Activated CD8-positive, alpha-beta memory T cell treated with anti-CD3 and anti-CD28 coated beads, Interleukin-2, amount 50 U/mL, for 48 hours (primary cell): ENCODE data around the gene POLD4.

Experiments
- DNase-seq: peaks from one replicate; pipeline ENCODE4 v3.0.0-alpha.2; 2020

The POLD4 gene

GRCh38 chr11:67314218-67314617, 39.1 kb downstream of the POLD4 start:
- no peak for DNase-seq

GRCh38 chr11:67313125-67313890, 40.0 kb downstream of the POLD4 start:
- no peak for DNase-seq

- DNase-seq, result no peak
Observed at GRCh38 chr11:67312187-67313021, 40.9 kb downstream of the POLD4 start.

GRCh38 chr11:67311556-67312082, 41.7 kb downstream of the POLD4 start:
- DNase-seq, result no peak

- DNase-seq, result no peak
Observed at GRCh38 chr11:67311051-67311555, 42.2 kb downstream of the POLD4 start.

GRCh38 chr11:67310246-67311050, 42.9 kb downstream of the POLD4 start:
- DNase-seq, result no peak

GRCh38 chr11:67309661-67310061, 43.7 kb downstream of the POLD4 start:
- no peak for DNase-seq

- DNase-seq, result no peak
Observed at GRCh38 chr11:67309166-67309565, 44.2 kb downstream of the POLD4 start.

GRCh38 chr11:67308031-67308866, 45.1 kb downstream of the POLD4 start:
- DNase-seq, result no peak

- no peak for DNase-seq
Observed at GRCh38 chr11:67307545-67308001, 45.8 kb downstream of the POLD4 start.

GRCh38 chr11:67306769-67307544, 46.4 kb downstream of the POLD4 start:
- DNase-seq, result no peak

GRCh38 chr11:67304511-67305113, 48.7 kb downstream of the POLD4 start:
- DNase-seq, result no peak

- DNase-seq, result no peak
Observed at GRCh38 chr11:67303835-67304411, 49.4 kb downstream of the POLD4 start.

GRCh38 chr11:67303132-67303834, 50.1 kb downstream of the POLD4 start, which contains the start of gene SSH3:
Gene SSH3 (plus strand): TSS chr11:67303530. CDS start chr11:67303626, 96 bp downstream.
- peak; percentile 81 for DNase-seq

- DNase-seq, result no peak
Observed at GRCh38 chr11:67302571-67303131, 50.7 kb downstream of the POLD4 start.

GRCh38 chr11:67301951-67302516, 51.3 kb downstream of the POLD4 start:
- DNase-seq, result no peak

- DNase-seq, result no peak
Observed at GRCh38 chr11:67301313-67301921, 51.9 kb downstream of the POLD4 start.
